ENCODE data around the gene IL10.

The IL10 gene

GRCh38 chr1:206803221-206803730 lies 31.0 kb upstream of the IL10 start:
- no peak for TF ChIP-seq NFIC (IDR thresholded peaks at IDR 0.05)
- no peak for TF ChIP-seq USF1 (IDR thresholded peaks at IDR 0.05)
- TF ChIP-seq YY1 (IDR thresholded peaks at IDR 0.05; ENCODE audit: low read depth) = no peak
- no peak for TF ChIP-seq TCF12 (IDR thresholded peaks at IDR 0.05; ENCODE audit: low read depth)
- no peak for TF ChIP-seq TEAD4 (IDR thresholded peaks at IDR 0.05)
- TF ChIP-seq FOXM1 (IDR thresholded peaks at IDR 0.05; ENCODE audit: borderline replicate concordance, low read depth) = no peak
- no peak for TF ChIP-seq ZBTB7A (IDR thresholded peaks at IDR 0.05; ENCODE audit: low read depth)
- TF ChIP-seq RAD21 (IDR thresholded peaks at IDR 0.05; ENCODE audit: low read depth) = no peak
- no peak for TF ChIP-seq MAX (IDR thresholded peaks at IDR 0.05)
- no peak for TF ChIP-seq CEBPB (IDR thresholded peaks at IDR 0.05)
- TF ChIP-seq EGR1 (IDR thresholded peaks at IDR 0.05) = no peak
- TF ChIP-seq CREB1 (IDR thresholded peaks at IDR 0.05; ENCODE audit: low read depth) = no peak
- no peak for TF ChIP-seq TAF1 (IDR thresholded peaks at IDR 0.05; ENCODE audit: low read depth)
- no peak for TF ChIP-seq EP300 (IDR thresholded peaks at IDR 0.05; ENCODE audit: borderline replicate concordance)
- TF ChIP-seq REST (IDR thresholded peaks at IDR 0.05; ENCODE audit: low read depth) = no peak

GRCh38 chr1:206802401-206802800 lies 30.1 kb upstream of the IL10 start:
- TF ChIP-seq ZBTB7A (IDR thresholded peaks at IDR 0.05; ENCODE audit: low read depth) = no peak
- TF ChIP-seq CREB1 (IDR thresholded peaks at IDR 0.05; ENCODE audit: low read depth) = no peak
- TF ChIP-seq RAD21 (IDR thresholded peaks at IDR 0.05; ENCODE audit: low read depth) = no peak
- TF ChIP-seq EGR1 (IDR thresholded peaks at IDR 0.05) = no peak
- TF ChIP-seq MAX (IDR thresholded peaks at IDR 0.05) = no peak
- no peak for TF ChIP-seq TEAD4 (IDR thresholded peaks at IDR 0.05)
- no peak for TF ChIP-seq FOXM1 (IDR thresholded peaks at IDR 0.05; ENCODE audit: borderline replicate concordance, low read depth)
- no peak for TF ChIP-seq TAF1 (IDR thresholded peaks at IDR 0.05; ENCODE audit: low read depth)
- no peak for TF ChIP-seq YY1 (IDR thresholded peaks at IDR 0.05; ENCODE audit: low read depth)
- TF ChIP-seq EP300 (IDR thresholded peaks at IDR 0.05; ENCODE audit: borderline replicate concordance) = no peak
- TF ChIP-seq TCF12 (IDR thresholded peaks at IDR 0.05; ENCODE audit: low read depth) = no peak
- no peak for TF ChIP-seq REST (IDR thresholded peaks at IDR 0.05; ENCODE audit: low read depth)
- TF ChIP-seq USF1 (IDR thresholded peaks at IDR 0.05) = no peak
- no peak for TF ChIP-seq NFIC (IDR thresholded peaks at IDR 0.05)
- no peak for TF ChIP-seq CEBPB (IDR thresholded peaks at IDR 0.05)

- TF ChIP-seq TCF12 (IDR thresholded peaks at IDR 0.05; ENCODE audit: low read depth) = no peak
- TF ChIP-seq MAX (IDR thresholded peaks at IDR 0.05) = no peak
- no peak for TF ChIP-seq CEBPB (IDR thresholded peaks at IDR 0.05)
- TF ChIP-seq USF1 (IDR thresholded peaks at IDR 0.05) = no peak
- TF ChIP-seq RAD21 (IDR thresholded peaks at IDR 0.05; ENCODE audit: low read depth) = no peak
Observed at GRCh38 chr1:206801467-206801866, 29.2 kb upstream of the IL10 start.

GRCh38 chr1:206800891-206801290 lies 28.6 kb upstream of the IL10 start:
- TF ChIP-seq RAD21 (IDR thresholded peaks at IDR 0.05; ENCODE audit: low read depth) (no peak), EP300 (IDR thresholded peaks at IDR 0.05; ENCODE audit: borderline replicate concordance) (no peak), TCF12 (IDR thresholded peaks at IDR 0.05; ENCODE audit: low read depth) (no peak), REST (IDR thresholded peaks at IDR 0.05; ENCODE audit: low read depth) (no peak), NFIC (IDR thresholded peaks at IDR 0.05) (no peak), ZBTB7A (IDR thresholded peaks at IDR 0.05; ENCODE audit: low read depth) (no peak)

All from Ishikawa (cell line).